ENCODE measurements around the gene GMNC.

Gene GMNC

GRCh38 chr3:190840146-190840545, 22.3 kb downstream of the GMNC start:
- no peak for DNase-seq (ENCODE audit: insufficient read length)
- TF ChIP-seq POLR2A (IDR thresholded peaks at IDR 0.05; ENCODE audit: low read depth, low read length) (no peak), POLR2AphosphoS5 (IDR thresholded peaks at IDR 0.05; ENCODE audit: low read depth, low read length) (no peak)
- no peak for FAIRE-seq

- no peak for TF ChIP-seq TAF1 (IDR thresholded peaks at IDR 0.05; ENCODE audit: borderline replicate concordance, low read depth, low read length)
- no peak for TF ChIP-seq POLR2A (IDR thresholded peaks at IDR 0.05; ENCODE audit: low read depth, low read length)
- TF ChIP-seq POLR2AphosphoS5 (IDR thresholded peaks at IDR 0.05; ENCODE audit: low read depth, low read length): no peak
- FAIRE-seq (no peak), DNase-seq (ENCODE audit: insufficient read length) (no peak)
Measured at GRCh38 chr3:190831225-190831624, 31.3 kb downstream of the GMNC start.

GRCh38 chr3:190830031-190830430, 32.5 kb downstream of the GMNC start:
- no peak for FAIRE-seq
- DNase-seq (ENCODE audit: insufficient read length): no peak
- TF ChIP-seq POLR2A (IDR thresholded peaks at IDR 0.05; ENCODE audit: low read depth, low read length) (no peak), TAF1 (IDR thresholded peaks at IDR 0.05; ENCODE audit: borderline replicate concordance, low read depth, low read length) (no peak), POLR2AphosphoS5 (IDR thresholded peaks at IDR 0.05; ENCODE audit: low read depth, low read length) (no peak)

- TF ChIP-seq POLR2A (IDR thresholded peaks at IDR 0.05; ENCODE audit: low read depth, low read length) (no peak), POLR2AphosphoS5 (IDR thresholded peaks at IDR 0.05; ENCODE audit: low read depth, low read length) (no peak), TAF1 (IDR thresholded peaks at IDR 0.05; ENCODE audit: borderline replicate concordance, low read depth, low read length) (no peak)
- FAIRE-seq: no peak
- DNase-seq (ENCODE audit: insufficient read length): no peak
Measured at GRCh38 chr3:190826018-190826417, 36.5 kb downstream of the GMNC start.

- FAIRE-seq: no peak
- TF ChIP-seq TAF1 (IDR thresholded peaks at IDR 0.05; ENCODE audit: borderline replicate concordance, low read depth, low read length): no peak
- no peak for TF ChIP-seq POLR2AphosphoS5 (IDR thresholded peaks at IDR 0.05; ENCODE audit: low read depth, low read length)
- TF ChIP-seq POLR2A (IDR thresholded peaks at IDR 0.05; ENCODE audit: low read depth, low read length): no peak
- DNase-seq (ENCODE audit: insufficient read length): no peak
Measured at GRCh38 chr3:190825386-190826016, 37.0 kb downstream of the GMNC start.

GRCh38 chr3:190811775-190812480, 50.6 kb downstream of the GMNC start:
- DNase-seq (ENCODE audit: insufficient read length): no peak
- peak; percentile 80 for FAIRE-seq
- TF ChIP-seq POLR2A (IDR thresholded peaks at IDR 0.05; ENCODE audit: low read depth, low read length): no peak
- no peak for TF ChIP-seq TAF1 (IDR thresholded peaks at IDR 0.05; ENCODE audit: borderline replicate concordance, low read depth, low read length)
- TF ChIP-seq POLR2AphosphoS5 (IDR thresholded peaks at IDR 0.05; ENCODE audit: low read depth, low read length): no peak

GRCh38 chr3:190810957-190811356, 51.5 kb downstream of the GMNC start:
- no peak for DNase-seq (ENCODE audit: insufficient read length)
- no peak for TF ChIP-seq POLR2A (IDR thresholded peaks at IDR 0.05; ENCODE audit: low read depth, low read length)
- no peak for TF ChIP-seq POLR2AphosphoS5 (IDR thresholded peaks at IDR 0.05; ENCODE audit: low read depth, low read length)
- TF ChIP-seq TAF1 (IDR thresholded peaks at IDR 0.05; ENCODE audit: borderline replicate concordance, low read depth, low read length): no peak
- no peak for FAIRE-seq

GRCh38 chr3:190809351-190809750, 53.1 kb downstream of the GMNC start:
- TF ChIP-seq TAF1 (IDR thresholded peaks at IDR 0.05; ENCODE audit: borderline replicate concordance, low read depth, low read length) (no peak), POLR2AphosphoS5 (IDR thresholded peaks at IDR 0.05; ENCODE audit: low read depth, low read length) (no peak), POLR2A (IDR thresholded peaks at IDR 0.05; ENCODE audit: low read depth, low read length) (no peak)
- DNase-seq (ENCODE audit: insufficient read length): no peak
- no peak for FAIRE-seq

GRCh38 chr3:190807719-190808375, 54.6 kb downstream of the GMNC start:
- no peak for DNase-seq (ENCODE audit: insufficient read length)
- FAIRE-seq: no peak
- TF ChIP-seq POLR2AphosphoS5 (IDR thresholded peaks at IDR 0.05; ENCODE audit: low read depth, low read length) (no peak), TAF1 (IDR thresholded peaks at IDR 0.05; ENCODE audit: borderline replicate concordance, low read depth, low read length) (no peak), POLR2A (IDR thresholded peaks at IDR 0.05; ENCODE audit: low read depth, low read length) (no peak)
